ENCODE results near the gene PTGER4.

The PTGER4 gene

DNA sequence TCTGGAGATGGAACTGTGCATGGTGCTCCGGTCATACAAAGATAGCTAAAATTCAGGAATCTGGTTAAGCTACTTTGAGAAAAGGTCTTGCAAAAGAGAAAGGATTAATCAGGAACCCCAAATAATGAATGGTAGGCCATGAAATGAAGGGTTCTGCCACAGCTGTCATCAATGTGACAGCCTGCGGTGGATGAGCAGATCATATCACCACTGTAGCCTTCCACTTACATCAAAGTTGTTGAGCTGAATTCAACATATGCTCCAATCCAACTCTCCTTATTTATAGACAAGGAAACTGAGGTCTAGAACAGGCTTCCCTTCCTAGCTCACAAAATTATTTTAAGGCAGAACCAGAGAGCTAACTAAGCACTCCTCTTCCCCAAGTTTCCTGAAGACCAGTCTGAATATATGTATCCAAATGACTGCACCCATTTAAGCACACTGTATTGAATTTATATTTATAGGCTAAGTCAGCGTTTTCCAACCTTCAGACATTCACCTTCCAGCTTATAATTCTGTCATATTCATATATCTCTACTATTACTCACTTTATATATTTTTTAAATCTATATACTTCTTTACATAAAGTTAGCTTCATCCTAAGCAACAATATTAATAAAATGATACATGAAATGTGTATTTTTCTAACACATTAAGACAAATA is 13.9 kb upstream of the PTGER4 start:
- TF ChIP-seq EZH2phosphoT487 (IDR thresholded peaks at IDR 0.05; ENCODE audit: borderline replicate concordance, low read length), result no peak
- TF ChIP-seq, protein P1, sequence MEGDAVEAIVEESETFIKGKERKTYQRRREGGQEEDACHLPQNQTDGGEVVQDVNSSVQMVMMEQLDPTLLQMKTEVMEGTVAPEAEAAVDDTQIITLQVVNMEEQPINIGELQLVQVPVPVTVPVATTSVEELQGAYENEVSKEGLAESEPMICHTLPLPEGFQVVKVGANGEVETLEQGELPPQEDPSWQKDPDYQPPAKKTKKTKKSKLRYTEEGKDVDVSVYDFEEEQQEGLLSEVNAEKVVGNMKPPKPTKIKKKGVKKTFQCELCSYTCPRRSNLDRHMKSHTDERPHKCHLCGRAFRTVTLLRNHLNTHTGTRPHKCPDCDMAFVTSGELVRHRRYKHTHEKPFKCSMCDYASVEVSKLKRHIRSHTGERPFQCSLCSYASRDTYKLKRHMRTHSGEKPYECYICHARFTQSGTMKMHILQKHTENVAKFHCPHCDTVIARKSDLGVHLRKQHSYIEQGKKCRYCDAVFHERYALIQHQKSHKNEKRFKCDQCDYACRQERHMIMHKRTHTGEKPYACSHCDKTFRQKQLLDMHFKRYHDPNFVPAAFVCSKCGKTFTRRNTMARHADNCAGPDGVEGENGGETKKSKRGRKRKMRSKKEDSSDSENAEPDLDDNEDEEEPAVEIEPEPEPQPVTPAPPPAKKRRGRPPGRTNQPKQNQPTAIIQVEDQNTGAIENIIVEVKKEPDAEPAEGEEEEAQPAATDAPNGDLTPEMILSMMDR (IDR thresholded peaks at IDR 0.05; ENCODE audit: low read depth, low read length, poor library complexity, severe bottlenecking), result no peak
- Histone ChIP-seq H3K36me3 (ENCODE audit: control insufficient read depth, low read length) (no peaks in the 10 kb centered on the region), H3K27ac (ENCODE audit: low read depth, low read length) (no peak overlapping the region), H3K4me3 (ENCODE audit: low read length) (no peak overlapping the region), H3K27me3 (ENCODE audit: control insufficient read depth, low read length) (no peaks in the 10 kb centered on the region), H3K9me2 (replicated peaks; ENCODE audit: control insufficient read depth, low read length) (no peaks in the 10 kb centered on the region), H3K9me3 (ENCODE audit: control insufficient read depth, insufficient read depth, low read length) (no peaks in the 10 kb centered on the region), H4K20me1 (ENCODE audit: control insufficient read depth, insufficient read depth, low read depth, low read length) (no peaks in the 10 kb centered on the region), H3K4me2 (ENCODE audit: low read length) (no peak overlapping the region), H3F3A (ENCODE audit: control insufficient read depth, insufficient read depth) (no peaks in the 10 kb centered on the region), H3K4me1 (ENCODE audit: control insufficient read depth, low read length) (peaks cover 7% of the 10 kb centered on the region), H3K79me2 (ENCODE audit: control insufficient read depth, low read length) (no peaks in the 10 kb centered on the region)

DNA sequence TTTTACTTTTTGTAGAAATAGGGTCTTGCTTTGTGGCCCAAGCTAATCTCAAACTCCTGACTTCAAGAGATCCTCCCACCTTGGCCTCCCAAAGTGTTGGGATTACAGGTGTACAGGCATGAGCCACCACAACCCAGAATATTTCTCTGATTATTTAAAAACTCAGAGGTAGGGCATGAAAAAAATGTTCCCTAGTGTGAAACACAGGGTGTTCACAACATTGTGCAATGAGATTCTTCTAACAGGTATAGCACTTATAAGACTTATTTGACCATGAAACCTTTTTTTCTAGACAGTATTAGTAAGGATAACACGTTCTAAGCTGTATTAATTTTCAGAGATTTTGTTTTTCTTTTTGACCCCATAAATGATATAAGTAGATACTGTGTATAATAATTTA is 13.1 kb upstream of the PTGER4 start:
- Histone ChIP-seq H3K9me3 (ENCODE audit: control insufficient read depth, insufficient read depth, low read length) (no peaks in the 10 kb centered on the region), H3K36me3 (ENCODE audit: control insufficient read depth, low read length) (no peaks in the 10 kb centered on the region), H3K79me2 (ENCODE audit: control insufficient read depth, low read length) (no peaks in the 10 kb centered on the region), H3K4me2 (ENCODE audit: low read length) (no peak overlapping the region), H3K4me3 (ENCODE audit: low read length) (no peak overlapping the region), H3K27me3 (ENCODE audit: control insufficient read depth, low read length) (no peaks in the 10 kb centered on the region), H4K20me1 (ENCODE audit: control insufficient read depth, insufficient read depth, low read depth, low read length) (no peaks in the 10 kb centered on the region), H3F3A (ENCODE audit: control insufficient read depth, insufficient read depth) (no peaks in the 10 kb centered on the region), H3K27ac (ENCODE audit: low read depth, low read length) (no peak overlapping the region), H3K4me1 (ENCODE audit: control insufficient read depth, low read length) (0 out of 2 replicates have a peak, but pooled peaks cover 4% of the 10 kb centered on the region), H3K9me2 (replicated peaks; ENCODE audit: control insufficient read depth, low read length) (no peaks in the 10 kb centered on the region)
- no peak for TF ChIP-seq EZH2phosphoT487 (IDR thresholded peaks at IDR 0.05; ENCODE audit: borderline replicate concordance, low read length)
- TF ChIP-seq, protein P1 (IDR thresholded peaks at IDR 0.05; ENCODE audit: low read depth, low read length, poor library complexity, severe bottlenecking), result no peak

DNA sequence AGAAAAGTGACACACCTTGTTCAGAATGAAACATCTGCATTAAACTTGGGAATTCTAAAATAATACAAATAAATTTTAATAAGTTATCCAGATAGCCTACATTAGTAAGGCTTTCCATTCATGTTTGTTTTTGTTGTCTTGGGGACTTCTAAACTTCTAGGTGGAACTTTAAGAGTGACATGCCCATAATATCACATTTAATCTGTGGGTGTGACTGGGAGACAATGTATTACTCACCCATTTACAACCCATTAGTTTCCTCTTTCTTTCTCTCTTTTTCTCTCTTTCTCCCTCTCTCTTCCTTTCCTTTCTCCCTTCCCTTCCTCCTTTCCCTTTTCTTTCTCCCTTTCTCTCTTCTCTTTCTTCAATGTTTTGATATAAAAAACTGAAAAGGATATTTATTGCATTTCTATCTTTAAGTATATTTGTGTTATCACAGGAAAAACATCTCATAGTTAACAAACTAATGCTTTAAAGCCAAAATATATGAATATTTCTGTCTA is 12.5 kb upstream of the PTGER4 start:
- peaks cover 7% of the 10 kb centered on the region for H3K4me1 ChIP-seq (ENCODE audit: control insufficient read depth, low read length)
- no peak overlapping the region for H3K4me2 ChIP-seq (ENCODE audit: low read length)
- TF ChIP-seq, protein P1 (IDR thresholded peaks at IDR 0.05; ENCODE audit: low read depth, low read length, poor library complexity, severe bottlenecking), result no peak
- TF ChIP-seq EZH2phosphoT487 (IDR thresholded peaks at IDR 0.05; ENCODE audit: borderline replicate concordance, low read length), result no peak
- no peak overlapping the region for H3K4me3 ChIP-seq (ENCODE audit: low read length)
- no peak overlapping the region for H3K27ac ChIP-seq (ENCODE audit: low read depth, low read length)
- no peaks in the 10 kb centered on the region for H3K9me3 ChIP-seq (ENCODE audit: control insufficient read depth, insufficient read depth, low read length)
- H3F3A ChIP-seq (ENCODE audit: control insufficient read depth, insufficient read depth), result no peaks in the 10 kb centered on the region
- no peaks in the 10 kb centered on the region for H3K36me3 ChIP-seq (ENCODE audit: control insufficient read depth, low read length)
- H3K79me2 ChIP-seq (ENCODE audit: control insufficient read depth, low read length), result no peaks in the 10 kb centered on the region
- no peaks in the 10 kb centered on the region for H3K27me3 ChIP-seq (ENCODE audit: control insufficient read depth, low read length)
- H4K20me1 ChIP-seq (ENCODE audit: control insufficient read depth, insufficient read depth, low read depth, low read length), result no peaks in the 10 kb centered on the region
- H3K9me2 ChIP-seq (replicated peaks; ENCODE audit: control insufficient read depth, low read length), result no peaks in the 10 kb centered on the region
